Upper lobe of left lung (tissue), 4 donors: ENCODE measurements around the gene MAP3K3.

ENCODE experiments used
- POLR2A ChIP-seq, 4 donors: fragments of 450-650 bp; IDR thresholded peaks; one replicate each; pipeline ENCODE4 v1.5.1; 2016 to 2017; ENCODE audit warnings: antibody characterized with exemption in 4 of 4, mild to moderate bottlenecking in 2 of 4
- TF ChIP-seq, protein P1 (sequence below), 6 experiments: fragments of 450-650 bp in 4 of 6; fragments of 200-600 bp in 2 of 6; sonication (generic) in 2 of 6; IDR thresholded peaks; one replicate each; pipeline ENCODE4 v1.5.1; 2016 to 2019; ENCODE audit warnings: antibody characterized with exemption in 6 of 6

- peak; percentile 49 to 75 (median 52) for TF ChIP-seq POLR2A (IDR thresholded peaks at IDR 0.05)
- TF ChIP-seq, protein P1, sequence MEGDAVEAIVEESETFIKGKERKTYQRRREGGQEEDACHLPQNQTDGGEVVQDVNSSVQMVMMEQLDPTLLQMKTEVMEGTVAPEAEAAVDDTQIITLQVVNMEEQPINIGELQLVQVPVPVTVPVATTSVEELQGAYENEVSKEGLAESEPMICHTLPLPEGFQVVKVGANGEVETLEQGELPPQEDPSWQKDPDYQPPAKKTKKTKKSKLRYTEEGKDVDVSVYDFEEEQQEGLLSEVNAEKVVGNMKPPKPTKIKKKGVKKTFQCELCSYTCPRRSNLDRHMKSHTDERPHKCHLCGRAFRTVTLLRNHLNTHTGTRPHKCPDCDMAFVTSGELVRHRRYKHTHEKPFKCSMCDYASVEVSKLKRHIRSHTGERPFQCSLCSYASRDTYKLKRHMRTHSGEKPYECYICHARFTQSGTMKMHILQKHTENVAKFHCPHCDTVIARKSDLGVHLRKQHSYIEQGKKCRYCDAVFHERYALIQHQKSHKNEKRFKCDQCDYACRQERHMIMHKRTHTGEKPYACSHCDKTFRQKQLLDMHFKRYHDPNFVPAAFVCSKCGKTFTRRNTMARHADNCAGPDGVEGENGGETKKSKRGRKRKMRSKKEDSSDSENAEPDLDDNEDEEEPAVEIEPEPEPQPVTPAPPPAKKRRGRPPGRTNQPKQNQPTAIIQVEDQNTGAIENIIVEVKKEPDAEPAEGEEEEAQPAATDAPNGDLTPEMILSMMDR (IDR thresholded peaks at IDR 0.05) = no peak
Observed at GRCh38 chr17:63600569-63601438, 21.4 kb upstream of the MAP3K3 start, which contains the start of gene TACO1.
